Mammary epithelial cell (primary cell): Measurements from ENCODE around the gene TTBK1.

Experiments
- CTCF ChIP-seq, 2 donors: IDR thresholded peaks in 1 of 2; conservative IDR thresholded peaks in 1 of 2; 2 replicates each; pipeline ENCODE4 v1.5.1; 2011 to 2012; ENCODE audit warnings: inconsistent platforms in 2 of 2, low read length in 2 of 2, mild to moderate bottlenecking in 2 of 2, control low read depth in 1 of 2, low read depth in 1 of 2; ENCODE audit not compliant: insufficient read depth in 1 of 2; ENCODE audit errors: extremely low read depth in 1 of 2
- EZH2 ChIP-seq: IDR thresholded peaks from 2 replicates; pipeline ENCODE4 v1.6.1; 2012; ENCODE audit warnings: low read length, inconsistent platforms, borderline replicate concordance

- TF ChIP-seq EZH2 (no peak), CTCF (conservative IDR thresholded peaks at IDR 0.05 in 1 of 2, IDR thresholded peaks at IDR 0.05 in 1 of 2; ENCODE audit: extremely low read depth in 1 of 2, insufficient read depth in 1 of 2, low read depth in 1 of 2, low read length in 2 of 2) (no peak)
Measured at GRCh38 chr6:43250992-43251373, 7.7 kb downstream of the TTBK1 start.
